Measurements from ENCODE around the gene P2RX1.

GRCh38 chr17:3889325-3890012, 26.8 kb downstream of the P2RX1 start:
- TF ChIP-seq POLR2A (IDR thresholded peaks at IDR 0.05; ENCODE audit: low read depth, low read length) (no peak), POLR2AphosphoS5 (IDR thresholded peaks at IDR 0.05; ENCODE audit: low read depth, low read length) (no peak), TAF1 (IDR thresholded peaks at IDR 0.05; ENCODE audit: low read depth, low read length) (no peak)

Data from GM12891 (cell line).